ENCODE measurements around the gene CTDSP1.

CTDSP1 gene

DNA sequence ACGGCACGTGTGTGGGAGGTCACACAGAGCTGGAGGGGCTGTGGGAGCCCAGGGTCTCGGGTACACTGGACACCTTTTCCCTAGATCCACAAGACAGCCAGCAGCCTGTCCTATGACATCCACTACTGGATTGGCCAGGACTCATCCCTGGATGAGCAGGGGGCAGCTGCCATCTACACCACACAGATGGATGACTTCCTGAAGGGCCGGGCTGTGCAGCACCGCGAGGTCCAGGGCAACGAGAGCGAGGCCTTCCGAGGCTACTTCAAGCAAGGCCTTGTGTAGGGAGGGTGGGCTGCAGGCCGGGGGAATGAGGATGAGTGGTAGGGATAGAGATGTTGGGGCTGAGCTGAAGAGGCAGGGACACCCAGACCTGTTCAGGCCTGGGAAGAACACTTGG is 25.9 kb downstream of the CTDSP1 start:
- no peak for DNase-seq (ENCODE audit: low read depth in 2 of 2)

DNA sequence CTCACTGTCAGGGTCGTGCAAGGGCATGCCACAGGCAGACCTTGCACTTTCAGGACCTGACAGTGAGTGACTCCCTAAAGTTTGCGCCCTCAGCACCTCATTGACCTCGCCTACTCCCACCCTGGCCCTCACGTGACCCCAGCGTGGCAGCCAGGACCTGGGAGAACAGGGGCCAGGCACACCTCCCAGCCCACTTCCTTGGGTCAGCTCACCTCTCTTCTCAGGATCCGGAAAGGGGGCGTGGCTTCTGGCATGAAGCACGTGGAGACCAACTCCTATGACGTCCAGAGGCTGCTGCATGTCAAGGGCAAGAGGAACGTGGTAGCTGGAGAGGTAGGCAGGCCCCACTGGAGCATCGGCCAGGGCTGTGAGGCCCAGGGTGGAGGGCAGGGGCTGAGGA is 28.1 kb downstream of the CTDSP1 start:
- no peak for DNase-seq (ENCODE audit: low read depth in 2 of 2)

DNA sequence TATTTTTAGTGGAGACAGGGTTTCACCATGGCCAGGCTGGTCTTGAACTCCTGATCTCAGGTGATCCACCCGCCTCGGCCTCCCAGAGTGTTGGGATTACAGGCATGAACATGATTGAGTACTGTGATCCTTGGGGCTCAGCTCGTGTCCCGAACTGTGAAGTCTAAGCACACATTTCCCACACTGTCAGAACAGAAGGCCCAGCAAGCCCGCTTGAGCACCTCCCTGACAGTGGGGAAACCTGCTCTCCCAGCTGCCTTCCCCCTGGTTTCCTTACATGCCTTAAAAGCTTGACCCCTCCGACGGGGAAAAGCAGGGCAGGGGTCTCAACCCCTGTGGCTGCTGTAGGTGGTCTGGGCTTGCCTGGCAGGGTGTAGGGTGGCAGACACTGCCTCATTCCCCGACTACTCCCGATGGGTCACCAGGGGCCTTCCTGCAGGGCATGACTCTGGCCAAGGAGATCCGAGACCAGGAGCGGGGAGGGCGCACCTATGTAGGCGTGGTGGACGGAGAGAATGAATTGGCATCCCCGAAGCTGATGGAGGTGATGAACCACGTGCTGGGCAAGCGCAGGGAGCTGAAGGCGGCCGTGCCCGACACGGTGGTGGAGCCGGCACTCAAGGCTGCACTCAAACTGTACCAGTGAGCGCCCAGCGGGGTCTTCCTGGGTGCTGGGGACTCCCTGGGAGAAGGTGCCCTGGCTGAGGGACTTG is 29.3 kb downstream of the CTDSP1 start:
- DNase-seq (ENCODE audit: low read depth in 2 of 2): no peak

DNA sequence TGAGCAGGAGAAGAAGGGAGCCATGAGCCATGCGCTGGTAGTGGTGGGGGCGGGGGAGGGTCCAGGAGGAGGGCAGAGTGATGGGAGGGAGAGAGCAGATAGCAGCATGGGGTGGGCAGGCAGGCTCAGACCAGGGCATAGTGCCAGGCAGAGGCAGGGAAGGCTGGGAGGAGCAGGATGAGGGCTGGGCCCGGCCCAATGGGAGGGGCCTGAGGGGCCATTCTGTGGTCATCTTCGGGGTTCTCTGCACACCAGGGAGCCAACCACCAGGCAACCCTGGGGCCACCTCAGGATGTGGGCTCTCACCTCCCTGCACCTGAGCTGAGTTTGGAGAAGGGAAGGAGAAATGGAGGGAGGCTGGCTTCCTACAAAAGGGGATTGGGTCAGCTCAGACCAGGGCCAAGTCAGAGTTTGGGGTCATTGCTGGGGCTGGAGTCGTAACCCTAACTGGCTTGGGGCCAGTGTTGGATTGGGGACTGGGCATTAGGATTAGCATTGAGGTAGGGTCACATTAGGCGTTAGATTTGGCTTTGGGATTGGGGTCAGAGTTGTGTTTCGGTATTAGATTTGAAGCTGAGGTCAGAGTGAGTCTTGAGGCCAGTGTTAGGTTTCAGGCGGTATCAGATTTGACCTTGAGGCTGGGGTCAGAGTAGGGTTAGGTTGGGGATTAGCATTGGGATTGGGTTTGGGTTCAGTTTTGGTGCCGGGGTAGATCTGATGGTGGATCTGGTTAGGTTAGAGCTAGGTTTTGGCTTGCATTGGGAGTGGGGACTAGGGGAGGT is 30.4 kb downstream of the CTDSP1 start:
- DNase-seq (ENCODE audit: low read depth in 2 of 2): no peak

DNA sequence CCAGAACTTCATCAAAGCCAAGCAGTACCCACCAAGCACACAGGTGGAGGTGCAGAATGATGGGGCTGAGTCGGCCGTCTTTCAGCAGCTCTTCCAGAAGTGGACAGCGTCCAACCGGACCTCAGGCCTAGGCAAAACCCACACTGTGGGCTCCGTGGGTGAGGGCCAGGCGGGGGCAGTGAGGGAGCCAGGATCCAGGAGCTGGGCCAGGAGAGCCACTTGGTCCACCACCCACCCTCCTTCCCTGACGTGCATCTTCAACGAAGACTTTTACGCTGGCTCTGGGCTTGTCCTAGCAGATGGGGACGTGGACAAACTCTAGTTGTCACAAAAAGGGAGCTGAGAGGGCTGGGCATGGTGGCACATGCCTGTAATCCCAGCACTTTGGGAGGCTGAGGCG is 31.1 kb downstream of the CTDSP1 start:
- DNase-seq (ENCODE audit: low read depth in 2 of 2): no peak

DNA sequence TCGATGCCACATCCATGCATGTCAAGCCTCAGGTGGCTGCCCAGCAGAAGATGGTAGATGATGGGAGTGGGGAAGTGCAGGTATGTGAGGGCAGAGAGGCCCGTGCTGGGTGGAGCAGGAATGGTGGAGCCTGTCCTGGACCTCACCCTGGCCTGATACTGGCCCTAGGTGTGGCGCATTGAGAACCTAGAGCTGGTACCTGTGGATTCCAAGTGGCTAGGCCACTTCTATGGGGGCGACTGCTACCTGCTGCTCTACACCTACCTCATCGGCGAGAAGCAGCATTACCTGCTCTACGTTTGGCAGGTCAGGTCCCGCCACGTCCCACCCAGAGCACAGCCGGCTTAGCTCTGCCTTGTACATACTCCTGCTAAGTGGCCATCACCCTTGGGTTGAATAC is 32.2 kb downstream of the CTDSP1 start:
- DNase-seq (ENCODE audit: low read depth in 2 of 2): no peak

DNA sequence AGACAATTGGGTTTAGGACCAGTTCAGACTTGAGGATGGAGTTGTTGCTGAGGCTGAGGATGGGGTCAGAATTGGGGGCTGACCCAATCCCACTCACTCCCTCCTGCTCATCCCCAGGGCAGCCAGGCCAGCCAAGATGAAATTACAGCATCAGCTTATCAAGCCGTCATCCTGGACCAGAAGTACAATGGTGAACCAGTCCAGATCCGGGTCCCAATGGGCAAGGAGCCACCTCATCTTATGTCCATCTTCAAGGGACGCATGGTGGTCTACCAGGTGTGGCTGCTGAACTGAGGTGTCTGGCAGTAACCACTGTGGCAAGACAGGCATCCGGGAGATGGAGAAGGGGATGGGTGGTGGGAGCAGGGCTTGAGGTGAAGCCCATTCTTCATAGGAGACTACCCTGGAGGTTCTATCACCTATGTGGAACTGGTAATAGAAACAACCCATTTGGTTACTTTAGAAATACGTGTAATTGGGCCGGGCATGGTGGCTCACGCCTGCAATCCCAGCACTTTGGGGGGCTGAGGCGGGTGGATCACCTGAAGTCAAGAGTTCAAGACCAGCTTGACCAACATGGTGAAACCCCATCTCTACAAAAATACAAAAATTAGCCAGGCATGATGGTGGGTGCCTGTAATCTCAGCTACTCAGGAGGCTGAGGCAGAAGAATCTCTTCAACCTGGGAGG is 33.2 kb downstream of the CTDSP1 start:
- no peak for DNase-seq (ENCODE audit: low read depth in 2 of 2)

DNA sequence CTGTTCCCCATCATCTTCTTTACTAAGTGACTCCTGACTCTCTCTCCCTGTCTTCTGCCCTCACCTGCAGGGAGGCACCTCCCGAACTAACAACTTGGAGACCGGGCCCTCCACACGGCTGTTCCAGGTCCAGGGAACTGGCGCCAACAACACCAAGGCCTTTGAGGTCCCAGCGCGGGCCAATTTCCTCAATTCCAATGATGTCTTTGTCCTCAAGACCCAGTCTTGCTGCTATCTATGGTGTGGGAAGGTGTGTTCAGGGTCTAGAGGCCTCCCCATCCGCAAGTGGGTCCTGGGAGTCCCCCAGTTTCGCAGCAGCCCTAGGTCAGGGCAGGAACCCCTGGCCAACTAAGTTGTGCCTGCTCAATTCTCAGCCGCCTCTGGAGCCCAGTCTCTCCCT is 34.8 kb downstream of the CTDSP1 start:
- no peak for DNase-seq (ENCODE audit: low read depth in 2 of 2)

DNA sequence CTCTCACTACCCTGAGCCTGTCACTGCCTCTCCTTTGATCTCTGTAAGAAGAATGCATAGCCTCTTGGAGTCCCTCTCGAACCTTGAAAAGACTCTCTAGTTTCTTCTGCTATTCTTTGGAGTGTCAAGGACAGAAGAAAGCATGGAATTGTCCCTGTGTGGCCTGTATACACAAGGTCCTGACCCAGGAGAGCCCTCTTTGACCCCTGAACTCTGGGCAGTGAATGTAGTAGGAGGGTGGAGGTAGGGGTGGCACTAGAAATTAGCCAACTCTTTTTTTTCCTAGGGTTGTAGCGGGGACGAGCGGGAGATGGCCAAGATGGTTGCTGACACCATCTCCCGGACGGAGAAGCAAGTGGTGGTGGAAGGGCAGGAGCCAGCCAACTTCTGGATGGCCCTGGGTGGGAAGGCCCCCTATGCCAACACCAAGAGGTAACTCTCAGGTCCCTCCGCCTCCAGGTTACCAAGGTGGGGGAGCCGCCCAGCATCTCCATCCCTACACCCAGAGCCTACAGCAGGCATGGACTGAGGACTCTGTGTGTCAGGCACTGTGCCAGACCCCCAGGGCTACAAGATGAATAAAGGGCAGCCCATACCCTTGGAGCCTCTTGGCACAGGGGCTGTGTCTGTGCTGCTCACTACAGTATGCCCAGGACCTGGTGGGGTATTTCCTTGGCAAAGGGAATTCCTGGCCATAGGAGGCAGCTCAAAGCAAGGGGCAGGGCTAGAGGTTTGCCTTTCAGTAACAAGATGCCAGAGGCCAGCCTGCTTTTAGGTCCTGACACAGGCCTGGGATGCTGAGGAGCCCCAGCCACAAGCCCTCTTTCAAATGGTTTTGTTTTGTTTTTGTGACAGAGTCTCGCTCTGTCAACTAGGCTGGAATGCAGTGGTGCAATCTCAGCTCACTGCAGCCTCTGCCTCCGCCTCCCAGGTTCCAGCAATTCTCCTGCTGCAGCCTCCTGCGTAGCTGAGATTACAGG is 35.6 kb downstream of the CTDSP1 start:
- no peak for DNase-seq (ENCODE audit: low read depth in 2 of 2)

DNA sequence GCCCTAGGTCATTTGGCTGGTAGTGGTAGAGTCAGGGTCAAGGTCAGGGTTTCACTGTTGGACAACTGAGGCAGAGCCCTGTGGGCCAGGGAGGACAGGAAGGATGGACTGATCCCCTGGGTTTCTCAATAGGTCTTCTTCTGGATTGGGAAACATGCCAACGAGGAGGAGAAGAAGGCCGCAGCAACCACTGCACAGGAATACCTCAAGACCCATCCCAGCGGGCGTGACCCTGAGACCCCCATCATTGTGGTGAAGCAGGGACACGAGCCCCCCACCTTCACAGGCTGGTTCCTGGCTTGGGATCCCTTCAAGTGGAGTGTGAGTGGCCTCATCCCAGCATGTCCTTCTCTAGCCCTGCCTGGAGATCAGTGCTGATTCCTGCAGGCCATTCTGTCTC is 37.3 kb downstream of the CTDSP1 start:
- no peak for DNase-seq (ENCODE audit: low read depth in 2 of 2)

DNA sequence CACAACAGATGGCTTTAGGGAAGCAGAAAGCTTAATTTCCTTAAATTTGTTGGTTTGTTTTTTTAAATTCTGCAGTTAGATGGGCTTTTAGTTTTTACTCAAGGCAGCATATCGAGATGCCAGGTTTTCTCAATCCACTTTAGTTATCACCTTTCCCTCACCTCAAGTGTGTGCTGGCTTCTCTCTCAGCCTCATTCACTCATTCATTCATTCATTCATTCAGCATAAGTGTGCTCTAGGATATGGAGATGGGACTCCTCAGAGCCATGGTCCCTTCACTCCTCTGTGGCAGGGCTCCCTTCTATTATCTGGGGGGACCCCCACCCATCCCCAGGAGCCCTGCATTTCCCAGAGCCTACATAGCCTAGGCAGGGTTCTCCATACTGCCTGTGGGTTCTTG is 38.3 kb downstream of the CTDSP1 start:
- DNase-seq (ENCODE audit: low read depth in 2 of 2): no peak

DNA sequence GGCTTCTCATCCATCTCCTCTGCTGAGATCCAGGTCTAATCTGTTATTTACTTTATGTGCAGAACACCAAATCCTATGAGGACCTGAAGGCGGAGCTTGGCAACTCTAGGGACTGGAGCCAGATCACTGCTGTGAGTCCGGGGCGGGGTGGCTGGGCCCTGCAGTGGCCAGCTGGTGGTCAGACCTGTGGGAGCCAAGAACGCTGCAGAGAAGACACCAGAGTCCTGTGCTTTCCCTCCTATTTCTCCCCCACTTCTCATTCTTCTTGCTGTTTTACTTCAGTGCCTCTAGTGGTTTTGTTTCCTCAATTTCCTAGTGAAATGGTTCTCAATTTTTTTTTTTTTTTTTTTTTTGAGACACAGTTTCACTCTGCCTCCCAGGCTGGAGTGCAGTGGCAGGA is 38.9 kb downstream of the CTDSP1 start:
- no peak for DNase-seq (ENCODE audit: low read depth in 2 of 2)

DNA sequence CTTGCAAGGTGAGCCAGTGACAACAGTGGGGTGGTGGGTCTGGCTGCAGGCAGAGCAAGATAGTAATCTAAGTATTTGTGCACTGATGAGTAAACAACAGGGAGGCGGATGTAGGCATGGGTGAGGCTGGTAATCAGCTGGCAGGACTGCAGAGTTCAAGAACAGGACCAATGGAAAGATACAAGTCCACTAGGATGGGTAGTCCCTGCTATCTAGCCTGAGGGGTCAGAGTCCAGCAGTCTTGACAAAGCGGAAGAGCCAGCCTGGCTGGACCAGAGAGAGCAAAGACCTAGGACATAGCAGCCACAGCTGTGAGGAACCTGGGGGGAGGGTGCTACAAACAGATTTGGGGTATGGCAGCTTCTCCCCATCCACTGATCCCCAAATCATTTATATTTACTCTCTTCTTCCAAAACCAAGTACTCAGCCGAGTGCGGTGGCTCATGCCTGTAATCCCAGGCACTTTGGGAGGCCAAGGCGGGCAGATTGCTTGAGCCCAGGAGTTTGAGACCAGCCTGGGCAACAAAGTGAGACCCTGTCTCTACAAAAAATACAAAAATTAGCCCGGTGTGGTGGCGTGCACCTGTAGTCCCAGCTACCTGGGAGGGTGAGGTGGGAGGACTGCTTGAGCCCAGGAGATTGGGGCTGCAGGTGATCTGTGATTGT is 45.2 kb downstream of the CTDSP1 start:
- no peak for DNase-seq (ENCODE audit: low read depth in 2 of 2)

DNA sequence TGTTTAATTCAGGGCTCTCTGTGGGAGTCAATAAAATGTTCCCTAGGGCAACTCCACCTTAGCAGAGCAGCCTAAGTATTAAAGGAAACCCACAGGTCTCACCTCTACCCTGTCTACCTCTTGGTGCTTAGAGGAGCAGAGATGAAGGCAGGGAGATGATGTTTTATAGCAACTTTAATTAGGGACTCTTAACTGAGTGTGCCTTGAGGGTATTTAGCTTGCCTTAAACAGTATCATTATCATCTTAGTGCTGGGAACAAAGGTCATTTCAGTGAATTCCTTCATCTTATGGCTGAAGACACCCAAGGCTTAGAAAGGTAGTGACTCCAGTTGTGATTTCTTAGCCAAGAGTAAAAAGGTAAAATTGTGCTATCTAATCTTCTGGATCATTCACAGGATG is 45.9 kb downstream of the CTDSP1 start:
- no peak for DNase-seq (ENCODE audit: low read depth in 2 of 2)

DNA sequence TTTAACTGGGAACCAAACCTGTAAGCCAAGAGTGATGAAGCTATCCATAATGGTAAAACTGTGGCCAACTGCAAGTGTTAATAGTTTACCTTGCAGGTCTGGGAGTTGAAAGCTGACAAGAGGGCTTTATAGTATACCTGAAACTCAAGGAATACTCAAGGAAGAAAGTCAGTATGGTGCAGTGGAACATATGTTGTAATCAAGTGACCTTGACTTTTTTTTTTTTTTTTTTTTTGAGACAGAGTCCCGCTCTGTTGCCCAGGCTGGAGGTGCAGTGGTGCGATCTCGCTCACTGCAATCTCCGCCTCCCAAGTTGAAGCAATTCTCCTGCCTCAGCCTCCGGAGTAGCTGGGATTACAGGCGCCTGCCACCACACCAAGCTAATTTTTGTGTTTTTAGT is 46.9 kb downstream of the CTDSP1 start:
- DNase-seq (ENCODE audit: low read depth in 2 of 2): no peak

DNA sequence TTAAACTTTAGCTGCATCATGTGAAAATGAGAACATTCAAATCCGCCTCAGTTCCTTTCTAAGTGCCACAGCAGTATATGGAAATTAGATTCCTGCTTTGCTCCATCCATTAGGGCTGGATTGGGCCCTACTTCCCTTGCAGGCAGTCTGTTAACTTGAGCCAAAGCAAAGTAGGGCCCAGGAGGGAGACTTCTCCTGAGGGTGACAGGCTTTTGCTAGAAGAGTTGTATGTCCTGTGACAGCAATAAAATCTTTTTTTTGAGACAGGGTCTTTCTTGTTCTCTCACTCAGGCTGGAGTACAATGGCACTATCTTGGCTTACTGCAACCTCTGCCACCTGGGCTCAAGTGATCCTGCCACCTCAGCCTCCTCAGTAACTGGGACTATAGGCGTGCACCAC is 47.4 kb downstream of the CTDSP1 start:
- no peak for DNase-seq (ENCODE audit: low read depth in 2 of 2)

DNA sequence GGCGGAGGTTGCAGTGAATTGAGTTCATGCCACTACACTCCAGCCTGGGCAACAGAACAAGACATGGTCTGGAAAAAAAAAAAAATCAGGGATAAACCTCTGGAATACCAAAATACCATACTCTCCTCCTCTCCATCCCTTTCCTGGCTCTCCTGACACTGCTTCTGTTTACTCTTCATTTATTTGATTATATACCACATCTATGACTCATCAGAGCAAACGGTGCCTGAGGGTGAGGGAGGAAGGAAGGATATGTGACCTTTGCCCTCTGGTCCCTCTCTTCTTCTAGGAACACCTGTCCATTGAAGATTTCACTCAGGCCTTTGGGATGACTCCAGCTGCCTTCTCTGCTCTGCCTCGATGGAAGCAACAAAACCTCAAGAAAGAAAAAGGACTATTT is 49.3 kb downstream of the CTDSP1 start:
- no peak for DNase-seq (ENCODE audit: low read depth in 2 of 2)

DNA sequence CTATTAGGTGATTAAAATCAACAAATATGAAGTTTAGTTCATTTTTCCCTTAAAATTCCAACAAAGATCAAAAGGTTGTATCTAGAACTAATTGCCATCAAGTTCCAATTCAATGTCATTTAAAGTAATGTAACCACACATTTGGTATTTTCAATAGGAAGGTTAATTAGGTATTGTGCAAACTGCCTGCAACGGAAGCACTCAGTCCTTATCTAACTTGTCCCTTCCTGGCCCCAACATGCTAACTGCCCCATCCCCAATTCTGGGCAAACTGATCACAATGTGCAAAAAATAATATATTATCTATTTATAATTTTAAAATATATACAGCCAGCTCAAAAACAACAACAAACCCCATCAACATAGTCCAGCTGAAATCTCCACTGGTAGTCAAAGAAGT is 52.4 kb downstream of the CTDSP1 start:
- DNase-seq (ENCODE audit: low read depth in 2 of 2): no peak

Data from stimulated activated CD8-positive, alpha-beta memory T cell treated with anti-CD3 and anti-CD28 coated beads, Interleukin-7, amount 100 ng/mL, for 1 hour (primary cell).